Inferior parietal cortex (tissue), 1 donor: Measurements from ENCODE around the gene CLTC.
"Not testable (repeated sequence)": the region's sequence is repeated elsewhere in the genome, so short reads cannot be mapped to it uniquely, and the experiment has no call there.

Experiments
- DNase-seq: peaks from one replicate; pipeline ENCODE4 v3.0.0-alpha.2; 2016; ENCODE audit errors: extremely low spot score

The CLTC gene

DNA sequence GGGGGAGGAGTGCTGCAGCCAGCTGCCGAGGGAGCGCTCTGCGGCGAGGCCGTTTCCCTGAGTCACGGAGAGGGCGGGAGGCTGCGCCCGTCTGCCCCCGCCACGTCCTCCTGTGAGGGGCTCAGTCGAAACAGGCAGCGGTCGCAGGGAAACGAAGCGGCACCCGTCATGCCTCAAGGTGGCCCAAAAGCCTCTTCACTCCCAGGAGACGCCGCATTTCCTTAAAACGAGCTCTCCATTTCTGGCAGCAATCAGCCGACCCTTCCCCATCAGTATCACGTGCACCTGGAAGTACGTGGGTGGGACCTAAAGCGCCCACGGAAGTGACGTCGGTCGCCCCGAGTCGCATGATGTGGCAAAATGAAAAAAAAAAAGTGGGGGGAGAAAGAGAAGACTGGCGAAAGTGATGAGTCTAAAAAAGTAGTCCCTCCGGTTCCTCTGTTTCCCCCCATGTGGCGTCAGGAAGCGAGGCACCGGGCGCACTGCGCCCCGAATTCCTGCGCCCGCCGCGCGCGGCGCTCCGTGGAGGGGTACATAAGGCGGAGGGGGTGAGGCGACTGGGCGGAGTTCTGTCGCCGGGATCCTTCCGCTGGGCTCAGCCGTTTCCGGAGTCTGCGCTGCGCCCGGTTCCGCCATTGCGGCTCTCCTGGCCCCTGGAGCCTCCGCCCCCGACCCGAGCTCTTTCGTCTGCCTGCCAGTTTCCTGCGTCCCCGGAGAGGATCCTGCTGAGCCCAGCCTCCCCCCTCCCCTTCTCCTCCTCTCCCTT lies at the start of gene CLTC:
Gene CLTC, plus strand, starts transcription at position 598 of the 766 bp plus-strand sequence. CDS start 237 bp downstream, outside the sequence.
- peak; percentile 97 for DNase-seq

- DNase-seq, result no peak
Observed at GRCh38 chr17:59572301-59572924, 47.3 kb upstream of the CLTC start.

DNA sequence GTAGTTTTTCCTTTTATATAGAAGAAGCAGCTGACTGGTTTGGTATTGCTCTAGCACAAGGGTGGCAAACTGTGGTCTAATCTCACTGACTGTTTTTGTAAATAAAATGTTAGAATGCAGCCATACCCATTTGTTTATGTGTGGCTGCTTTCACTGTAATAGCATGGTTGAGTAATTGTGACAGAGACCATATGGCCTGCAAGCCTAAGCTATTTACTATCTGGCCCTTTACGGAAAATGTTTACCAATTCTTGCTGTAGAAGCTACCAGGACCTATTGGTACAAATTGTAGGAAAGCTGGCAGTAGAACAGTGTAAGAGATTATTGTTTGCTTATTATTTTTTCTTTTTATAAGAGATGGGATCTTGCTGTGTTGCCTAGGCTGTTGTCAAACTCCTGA lies 35.5 kb upstream of the CLTC start:
- not testable (repeated sequence) for DNase-seq

DNA sequence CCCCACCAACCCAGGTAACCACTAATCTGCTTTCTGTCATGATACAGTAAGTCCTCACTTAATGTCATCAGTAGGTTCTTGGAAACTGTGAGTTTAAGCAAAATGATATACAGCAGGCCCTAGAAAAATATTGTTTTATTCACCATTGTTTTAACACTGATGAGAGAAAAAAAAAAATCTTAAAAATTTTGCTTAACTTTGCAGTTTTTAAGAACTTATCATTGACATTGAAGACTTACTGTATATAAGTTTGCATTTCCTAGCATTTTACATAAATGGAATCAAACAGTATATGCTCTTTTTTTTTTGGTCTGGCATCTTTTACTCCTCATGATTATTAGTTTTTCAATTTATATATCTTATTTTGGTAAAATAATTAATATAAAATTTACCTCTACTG lies 19.5 kb upstream of the CLTC start:
- DNase-seq, result no peak

GRCh38 chr17:59601130-59601529 lies 18.6 kb upstream of the CLTC start:
- no peak for DNase-seq

GRCh38 chr17:59607061-59607460 lies 12.6 kb upstream of the CLTC start:
- no peak for DNase-seq

DNA sequence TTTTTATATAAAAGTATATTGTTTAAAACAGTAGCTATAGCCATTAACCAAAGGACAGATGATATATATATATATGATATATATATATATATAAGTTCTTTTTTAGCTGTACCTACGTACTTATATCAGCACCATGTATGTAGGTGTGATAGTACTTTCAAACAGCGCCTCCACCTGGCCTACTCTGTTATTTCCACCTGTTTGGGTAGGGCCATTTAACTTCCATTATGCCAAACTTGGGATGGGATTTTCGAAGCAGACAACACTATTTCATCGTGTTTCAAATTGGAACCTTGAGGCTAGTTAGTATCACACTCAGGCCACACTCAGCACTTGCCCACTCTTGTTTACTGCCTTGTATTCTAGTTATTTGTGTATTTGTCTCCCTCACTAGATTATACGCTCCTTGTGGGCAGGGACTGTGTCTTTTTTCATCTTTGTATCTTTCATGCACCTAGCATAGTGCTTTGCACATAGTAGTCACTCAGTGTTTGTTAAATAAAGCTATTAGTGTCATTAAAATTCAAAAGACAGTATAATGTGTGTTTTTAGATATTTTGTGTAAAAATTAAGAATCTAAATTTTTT lies 11.8 kb upstream of the CLTC start:
- no peak for DNase-seq

DNA sequence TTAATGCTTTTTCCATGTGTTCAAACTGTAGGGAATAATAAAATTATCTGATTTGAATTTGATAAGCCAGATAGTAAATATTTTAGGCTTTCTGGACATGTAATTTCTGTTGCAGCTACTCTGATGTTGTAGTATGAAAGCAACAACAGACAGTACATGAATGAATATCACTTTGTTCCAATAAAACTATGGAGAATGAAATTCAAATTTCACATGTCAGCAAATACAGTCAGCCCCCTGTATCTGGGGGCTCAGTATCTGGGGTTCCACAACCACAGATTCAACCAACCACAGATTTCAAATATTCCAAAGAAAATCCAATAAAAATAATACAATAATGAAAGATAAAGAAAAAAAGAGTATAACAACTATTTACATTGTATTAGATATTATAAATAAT lies 8.2 kb upstream of the CLTC start:
- DNase-seq, result no peak

DNA sequence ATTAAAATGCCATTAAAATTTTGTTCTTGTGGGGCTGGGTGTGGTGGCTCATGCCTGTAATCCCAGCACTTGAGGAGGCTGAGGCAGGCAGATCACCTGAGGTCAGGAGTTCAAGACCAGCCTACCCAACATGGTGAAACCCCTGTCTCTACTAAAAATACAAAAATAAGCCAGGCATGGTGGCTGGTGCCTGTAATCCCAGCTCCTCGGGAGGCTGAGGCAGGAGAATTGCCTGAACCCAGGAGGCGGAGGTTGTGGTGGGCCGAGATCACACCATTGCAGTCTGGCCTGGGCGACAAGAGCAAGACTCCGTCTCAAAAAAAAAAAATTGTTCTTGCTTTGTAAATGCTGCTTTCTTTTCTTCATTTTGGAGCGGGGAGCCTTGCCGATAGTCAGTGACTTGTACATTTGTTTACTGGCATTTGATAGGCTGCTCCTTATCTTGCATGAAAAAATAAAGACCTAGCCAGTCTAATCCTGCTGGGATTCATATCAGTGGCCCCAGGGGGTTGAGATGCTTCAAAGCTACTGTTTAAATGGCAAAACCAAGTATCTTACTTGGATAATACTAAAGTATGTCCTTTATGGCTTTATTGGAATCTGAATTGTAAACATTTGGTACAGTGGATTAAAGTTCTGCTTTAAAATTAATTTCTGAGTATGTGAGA lies 3.3 kb upstream of the CLTC start:
- DNase-seq, result no peak

DNA sequence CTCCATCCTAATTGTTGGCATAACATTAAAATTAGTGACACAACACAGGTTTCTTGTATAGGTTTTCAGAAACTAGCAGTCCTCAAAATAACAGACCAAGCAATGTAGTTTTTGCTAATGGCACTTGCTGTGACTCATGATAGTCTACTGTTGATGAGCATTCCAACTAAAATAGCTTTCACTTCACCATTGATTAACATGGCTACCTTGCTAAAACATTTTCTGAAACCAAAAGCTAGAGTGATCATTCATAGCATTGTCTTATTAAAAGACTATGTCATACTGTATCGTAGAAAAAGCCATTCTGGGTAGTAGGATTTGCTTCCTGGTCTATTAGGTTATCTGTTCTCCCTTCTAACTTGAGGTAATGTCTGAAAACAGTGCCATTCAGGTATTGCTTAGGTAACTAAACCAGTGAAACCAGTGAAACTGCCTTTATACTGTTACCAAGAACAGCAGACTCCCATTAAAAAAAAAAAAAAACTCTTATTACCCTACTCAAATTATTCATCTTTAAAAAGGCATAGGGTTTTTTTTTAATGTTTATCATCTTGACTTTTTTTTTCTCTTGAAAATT lies 2.5 kb upstream of the CLTC start:
- DNase-seq, result no peak

DNA sequence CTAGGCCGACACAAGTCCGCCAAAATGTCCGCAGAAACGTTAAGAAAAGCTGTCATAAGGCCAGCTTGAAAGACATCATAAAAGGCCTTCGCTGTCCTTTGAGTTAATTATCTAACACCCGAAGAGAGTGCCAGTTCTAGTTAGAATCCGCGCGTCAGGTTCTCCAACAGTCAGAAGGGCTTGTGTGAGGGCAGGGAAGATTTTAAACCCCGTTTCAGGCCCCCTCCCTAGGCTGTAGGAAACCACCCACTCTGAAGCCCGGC lies 729 bp upstream of the CLTC start:
- DNase-seq, result peak; percentile 87

DNA sequence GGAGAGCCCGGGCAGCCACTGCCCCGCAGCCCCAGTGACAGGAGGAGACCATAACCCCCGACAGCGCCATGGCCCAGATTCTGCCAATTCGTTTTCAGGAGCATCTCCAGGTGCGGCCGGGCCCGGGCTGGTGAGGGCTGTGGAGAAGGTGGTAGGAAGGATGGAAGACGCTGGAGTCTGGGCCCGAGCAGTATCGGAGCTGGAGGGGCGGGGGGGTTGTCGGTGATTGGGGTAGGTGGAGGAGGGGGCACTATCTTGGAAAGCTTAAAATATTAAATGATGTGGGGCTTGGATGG lies 317 bp downstream of the CLTC start:
- DNase-seq, result no peak

DNA sequence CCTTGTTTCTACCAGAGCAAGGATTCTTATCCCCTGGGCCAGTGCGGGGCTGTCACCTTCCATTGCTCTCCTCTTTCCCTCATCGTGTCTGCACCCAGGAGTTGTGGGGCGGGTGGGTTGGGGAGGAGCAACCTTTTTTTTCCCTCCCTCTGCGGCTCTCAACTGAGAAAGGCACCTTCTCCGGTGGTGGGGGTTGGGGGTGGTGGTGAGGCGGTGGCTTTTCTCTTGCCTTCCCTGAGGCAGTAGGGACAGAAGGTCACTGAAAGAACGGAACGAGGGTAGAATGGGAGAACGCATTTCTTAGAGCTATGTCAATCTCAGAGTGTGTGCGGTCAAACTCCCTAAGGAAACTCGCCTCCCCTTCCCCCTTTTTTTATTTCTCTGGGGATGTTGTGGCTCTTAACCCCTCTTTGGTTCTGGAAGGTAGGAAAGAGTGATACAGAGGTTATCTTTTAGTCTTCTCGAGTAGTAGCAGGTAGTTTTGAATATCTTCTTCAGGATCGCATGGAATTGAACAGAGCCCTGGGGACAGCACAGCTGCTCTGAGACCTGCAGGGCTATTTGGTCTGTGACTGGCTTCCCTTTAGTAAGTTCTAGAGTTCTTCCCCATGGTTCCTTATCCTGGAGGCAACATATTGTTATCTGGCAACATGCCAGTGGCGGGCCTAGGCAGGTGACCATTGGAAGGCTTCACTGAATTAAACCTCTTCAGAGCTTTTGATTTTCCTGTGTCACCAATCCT lies 994 bp downstream of the CLTC start:
- peak; percentile 48 for DNase-seq

- DNase-seq, result no peak
Observed at GRCh38 chr17:59621771-59622170, 2.1 kb downstream of the CLTC start.

DNA sequence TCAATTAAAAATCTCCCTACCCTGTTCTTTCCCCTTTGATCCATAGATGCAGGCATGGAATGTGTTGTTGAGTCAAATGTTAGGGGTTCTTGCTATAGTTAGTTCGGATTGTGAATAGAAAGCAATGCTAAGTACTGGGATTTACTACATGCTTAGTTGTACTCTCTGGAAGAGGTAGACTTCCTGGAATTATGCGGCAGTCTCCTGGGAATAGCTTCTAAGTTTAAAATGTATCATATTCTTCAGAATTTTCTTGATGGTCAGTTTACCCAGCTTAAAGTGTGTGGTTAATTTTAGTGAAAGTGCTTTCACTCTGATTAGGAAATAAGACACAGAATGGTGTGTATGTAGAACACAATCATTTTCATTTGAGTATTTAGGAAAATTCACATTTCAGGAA lies 3.5 kb downstream of the CLTC start:
- no peak for DNase-seq

DNA sequence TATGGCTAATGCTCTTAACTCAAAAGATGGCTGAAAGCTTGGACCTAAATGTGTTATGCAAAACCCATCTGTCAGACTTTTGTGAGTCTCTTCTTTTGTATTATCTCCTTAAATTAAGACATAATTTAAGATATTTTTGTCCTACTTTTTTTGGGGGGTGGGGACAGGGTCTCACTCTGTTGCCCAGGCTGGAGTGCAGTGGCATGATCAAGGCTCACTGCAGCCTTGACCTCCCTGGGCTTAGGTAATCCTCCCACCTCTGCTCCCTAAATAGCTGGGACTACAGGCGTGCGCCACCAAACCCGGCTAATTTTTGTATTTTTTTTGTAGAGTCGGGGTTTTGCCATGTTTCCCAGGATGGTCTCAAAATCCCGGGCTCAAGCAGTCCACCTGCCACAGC lies 7.1 kb downstream of the CLTC start:
- DNase-seq, result no peak

DNA sequence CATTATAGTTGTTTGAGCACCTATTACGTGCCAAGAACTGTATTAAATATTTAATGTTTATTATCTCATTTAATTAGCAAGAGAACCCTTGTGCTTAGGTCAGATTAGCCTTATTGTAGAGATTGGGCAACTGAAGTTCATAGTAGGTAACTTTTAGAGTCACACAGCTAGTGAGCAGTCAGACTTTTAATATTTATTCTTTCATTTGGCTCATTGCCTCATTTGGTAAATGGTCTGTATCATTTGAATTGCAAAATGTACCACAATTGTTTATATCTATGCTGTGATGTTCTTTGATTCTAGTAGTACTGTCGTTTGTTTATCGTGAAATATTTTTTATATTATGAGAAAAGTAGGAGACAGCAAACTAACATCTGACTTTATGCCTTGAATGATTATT lies 7.6 kb downstream of the CLTC start:
- no peak for DNase-seq

DNA sequence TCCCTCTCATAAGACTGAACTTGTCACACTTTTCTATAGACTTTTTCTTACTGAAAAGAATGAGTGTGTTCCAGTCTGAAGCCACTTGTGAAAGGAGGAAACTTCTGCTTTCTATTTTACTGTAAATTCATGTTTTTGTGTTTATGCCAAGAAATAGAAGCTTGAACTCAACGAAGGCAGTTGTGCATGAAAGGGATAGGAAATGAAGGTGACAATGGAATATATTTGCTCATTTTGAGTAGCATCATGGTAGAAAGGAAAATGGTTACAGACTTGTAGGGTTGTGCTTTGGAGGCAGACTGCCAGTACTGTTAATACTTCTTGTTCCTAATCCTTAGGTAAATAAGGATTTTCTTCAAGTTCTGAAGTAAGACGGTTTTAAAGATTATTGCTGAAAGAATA lies 8.1 kb downstream of the CLTC start:
- DNase-seq, result no peak

DNA sequence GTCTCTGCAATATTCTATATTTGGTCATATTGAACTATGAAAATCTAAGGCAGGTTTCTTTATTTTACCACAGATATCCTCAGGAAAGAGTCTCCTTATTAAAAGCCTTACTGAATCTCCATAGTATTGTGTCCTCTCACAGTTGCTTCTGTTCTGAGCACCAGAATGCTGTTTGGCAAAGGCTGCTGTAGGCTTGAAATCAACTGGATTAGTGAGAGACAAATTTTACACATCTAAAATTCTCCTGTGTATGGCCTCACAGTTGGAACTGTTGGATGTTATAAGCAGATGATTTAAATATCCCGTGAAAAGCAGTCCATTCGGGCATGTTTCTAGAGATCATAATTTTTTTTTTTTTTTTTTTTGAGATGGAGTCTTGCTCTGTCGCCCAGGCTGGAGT lies 9.5 kb downstream of the CLTC start:
- DNase-seq, result no peak

DNA sequence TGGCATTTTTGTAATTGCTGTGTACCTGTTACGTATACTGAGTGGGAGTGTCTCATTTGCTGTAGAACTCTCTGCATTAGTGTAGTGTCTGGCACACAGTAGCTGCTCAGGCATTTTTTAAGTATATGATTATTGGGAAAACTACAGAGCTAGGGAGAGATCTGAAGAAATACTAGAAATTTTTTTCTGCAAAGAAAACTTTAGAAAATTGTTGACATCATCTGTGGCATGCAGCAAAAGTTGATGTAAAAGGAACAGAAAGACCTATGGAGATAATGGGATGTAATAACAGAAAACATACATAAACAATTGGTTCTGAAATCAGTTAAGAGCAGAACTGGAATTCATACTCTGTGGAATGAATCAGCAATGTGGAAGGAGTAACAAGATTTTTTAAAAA lies 11.6 kb downstream of the CLTC start:
- DNase-seq, result no peak

DNA sequence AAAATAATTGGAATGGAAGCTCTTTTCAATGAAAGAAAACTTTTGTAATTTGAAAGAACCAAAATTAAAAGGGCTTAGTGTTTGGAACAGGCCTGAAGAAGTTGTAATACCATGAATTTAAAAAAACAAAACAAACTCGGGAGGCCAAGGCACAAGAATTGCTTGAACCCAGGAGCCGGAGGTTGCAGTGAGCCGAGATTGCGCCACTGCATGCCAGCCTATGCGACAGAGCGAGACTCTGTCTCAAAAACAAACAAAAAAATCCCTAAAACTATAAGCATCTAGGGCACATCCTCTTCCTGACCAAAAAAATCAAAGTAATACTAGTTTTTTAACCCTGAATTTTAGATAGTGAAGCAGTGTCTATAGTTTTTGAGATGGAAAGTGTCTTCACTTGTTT lies 12.7 kb downstream of the CLTC start:
- no peak for DNase-seq
